IPS-20b (cell line): ENCODE data around the gene AFG1L.
"Not testable (repeated sequence)": the region's sequence is repeated elsewhere in the genome, so short reads cannot be mapped to it uniquely, and the experiment has no call there.

ENCODE experiments used
- H3K27ac ChIP-seq: one replicate; pipeline ENCODE4 v1.5.1; 2013; ENCODE audit warnings: low read length
- H3K27me3 ChIP-seq: 2 replicates; pipeline ENCODE4 v1.6.1; 2013; ENCODE audit warnings: mild to moderate bottlenecking, low read length, inconsistent platforms; ENCODE audit not compliant: insufficient read depth
- H3K36me3 ChIP-seq: 2 replicates; pipeline ENCODE4 v1.6.1; 2013; ENCODE audit warnings: low read depth, mild to moderate bottlenecking, inconsistent platforms, low read length, moderate library complexity; ENCODE audit not compliant: insufficient read depth
- H3K4me1 ChIP-seq: 2 replicates; pipeline ENCODE4 v1.6.1; 2013; ENCODE audit warnings: mild to moderate bottlenecking, control low read depth, inconsistent platforms, low read length, moderate library complexity; ENCODE audit not compliant: insufficient read depth
- H3K4me3 ChIP-seq: 2 replicates; pipeline ENCODE4 v1.5.1; 2013; ENCODE audit warnings: mild to moderate bottlenecking, low read length, inconsistent platforms
- H3K9ac ChIP-seq: 2 replicates; pipeline ENCODE4 v1.6.1; 2013; ENCODE audit warnings: low read depth, mild to moderate bottlenecking, inconsistent platforms, low read length, moderate library complexity
- H3K9me3 ChIP-seq: 2 replicates; pipeline ENCODE4 v1.6.1; 2013; ENCODE audit warnings: mild to moderate bottlenecking, low read depth, low read length, inconsistent platforms; ENCODE audit not compliant: insufficient read depth

The AFG1L gene

GRCh38 chr6:108389190-108389589 lies 94.3 kb downstream of the AFG1L start:
- not testable (repeated sequence) for H3K36me3 ChIP-seq, H3K9me3 ChIP-seq, H3K4me3 ChIP-seq, H3K27me3 ChIP-seq, H3K9ac ChIP-seq, H3K27ac ChIP-seq, H3K4me1 ChIP-seq

DNA sequence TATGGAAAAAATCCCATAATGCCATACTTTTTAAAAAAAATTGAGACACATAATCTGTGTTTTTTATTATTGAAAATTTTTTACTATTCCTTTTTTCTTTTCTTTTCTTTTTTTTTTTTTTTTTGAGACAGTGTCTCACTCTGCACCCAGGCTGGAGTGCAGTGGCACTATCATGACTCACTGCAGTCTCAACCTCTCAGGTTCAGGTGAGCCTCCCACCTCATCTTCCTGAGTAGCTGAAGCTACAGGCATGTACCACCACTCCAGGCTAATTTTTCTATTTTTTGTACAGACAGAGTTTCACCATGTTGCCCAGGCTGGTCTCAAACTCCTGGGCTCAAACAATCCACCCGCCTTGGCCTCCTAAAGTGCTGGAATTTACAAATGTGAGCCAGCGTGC lies 100.4 kb downstream of the AFG1L start:
- Histone ChIP-seq H3K27ac (no peak overlapping the region), H3K36me3 (no peaks in the 10 kb centered on the region), H3K27me3 (no peaks in the 10 kb centered on the region), H3K4me3 (no peak overlapping the region), H3K9me3 (no peaks in the 10 kb centered on the region), H3K9ac (no peak overlapping the region), H3K4me1 (no peaks in the 10 kb centered on the region)

DNA sequence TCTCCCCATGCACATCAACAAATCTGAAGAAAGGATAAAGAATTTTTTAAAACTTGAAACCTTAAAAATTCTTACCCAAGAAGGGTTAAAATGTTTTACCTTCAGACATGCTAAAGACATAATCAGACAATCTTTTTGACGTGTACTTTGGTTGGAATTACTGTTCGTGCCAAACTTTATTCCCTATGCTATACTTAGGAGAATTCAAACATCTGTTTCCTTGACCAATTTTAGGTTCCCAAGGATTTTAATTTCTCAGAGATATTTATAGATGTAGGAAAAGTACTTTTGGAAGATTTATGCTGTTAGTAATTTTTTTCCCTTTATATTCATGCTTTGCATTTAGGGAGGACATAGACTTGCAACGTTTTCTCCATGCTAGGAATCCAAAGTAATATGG lies 108.4 kb downstream of the AFG1L start:
- Histone ChIP-seq H3K9me3 (no peaks in the 10 kb centered on the region), H3K27ac (no peak overlapping the region), H3K4me3 (no peak overlapping the region), H3K36me3 (no peaks in the 10 kb centered on the region), H3K9ac (no peak overlapping the region), H3K4me1 (no peaks in the 10 kb centered on the region), H3K27me3 (no peaks in the 10 kb centered on the region)

- Histone ChIP-seq H3K4me3 (no peak overlapping the region), H3K27ac (no peak overlapping the region), H3K36me3 (no peaks in the 10 kb centered on the region), H3K9ac (no peak overlapping the region), H3K27me3 (no peaks in the 10 kb centered on the region), H3K4me1 (no peaks in the 10 kb centered on the region), H3K9me3 (no peaks in the 10 kb centered on the region)
These were observed 112.1 kb downstream of the AFG1L start for GRCh38 chr6:108406943-108407342.

GRCh38 chr6:108407904-108408827 lies 113.3 kb downstream of the AFG1L start:
- no peaks in the 10 kb centered on the region for H3K27me3 ChIP-seq
- H3K9ac ChIP-seq = no peak overlapping the region
- H3K4me1 ChIP-seq = no peaks in the 10 kb centered on the region
- no peaks in the 10 kb centered on the region for H3K36me3 ChIP-seq
- no peaks in the 10 kb centered on the region for H3K9me3 ChIP-seq
- no peak overlapping the region for H3K4me3 ChIP-seq
- H3K27ac ChIP-seq = no peak overlapping the region

DNA sequence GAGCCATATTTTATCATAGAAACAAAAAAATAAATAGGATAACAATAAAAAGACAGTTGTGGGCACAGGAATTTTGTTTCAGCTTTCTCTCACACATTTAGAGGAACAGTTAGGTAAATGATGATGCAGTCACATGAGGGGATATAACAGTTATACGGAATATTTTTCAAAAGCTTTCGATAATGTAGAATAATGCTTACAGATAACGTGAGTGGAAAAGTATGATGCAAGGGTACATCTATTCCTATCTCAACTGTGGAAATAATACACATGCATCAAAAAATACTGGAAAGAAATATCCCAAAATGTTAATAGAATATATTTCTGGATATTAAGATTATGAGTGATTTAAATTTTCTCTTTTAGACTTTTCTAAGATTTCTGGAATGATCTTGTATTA lies 114.0 kb downstream of the AFG1L start:
- Histone ChIP-seq H3K27ac (no peak overlapping the region), H3K4me1 (no peaks in the 10 kb centered on the region), H3K4me3 (no peak overlapping the region), H3K9me3 (no peaks in the 10 kb centered on the region), H3K36me3 (no peaks in the 10 kb centered on the region), H3K27me3 (no peaks in the 10 kb centered on the region), H3K9ac (no peak overlapping the region)

GRCh38 chr6:108416047-108416833 lies 121.4 kb downstream of the AFG1L start:
- H3K36me3 ChIP-seq, H3K4me1 ChIP-seq, H3K9me3 ChIP-seq, H3K27me3 ChIP-seq, H3K4me3 ChIP-seq, H3K9ac ChIP-seq, H3K27ac ChIP-seq: not testable (repeated sequence)

DNA sequence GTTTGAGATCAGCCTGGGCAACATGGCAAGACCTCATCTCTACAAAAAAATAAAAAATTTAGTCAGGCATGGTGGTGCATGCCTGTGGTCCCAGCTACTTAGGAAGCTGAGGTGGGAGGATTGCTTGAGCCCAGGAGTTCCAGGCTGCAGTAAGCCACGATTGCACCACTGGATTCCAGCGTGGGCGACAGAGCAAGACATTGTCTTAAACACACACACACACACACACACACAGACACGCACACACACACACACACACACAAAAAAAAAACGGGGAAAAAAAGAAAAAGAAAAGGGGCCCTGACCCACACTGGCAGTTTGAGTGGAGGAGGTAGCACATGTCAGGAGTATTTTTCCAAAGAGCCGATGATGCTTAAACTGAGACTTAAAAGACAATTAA lies 122.2 kb downstream of the AFG1L start:
- Histone ChIP-seq H3K27ac (no peak overlapping the region), H3K4me1 (no peaks in the 10 kb centered on the region), H3K9ac (no peak overlapping the region), H3K9me3 (no peaks in the 10 kb centered on the region), H3K36me3 (no peaks in the 10 kb centered on the region), H3K4me3 (no peak overlapping the region), H3K27me3 (no peaks in the 10 kb centered on the region)

DNA sequence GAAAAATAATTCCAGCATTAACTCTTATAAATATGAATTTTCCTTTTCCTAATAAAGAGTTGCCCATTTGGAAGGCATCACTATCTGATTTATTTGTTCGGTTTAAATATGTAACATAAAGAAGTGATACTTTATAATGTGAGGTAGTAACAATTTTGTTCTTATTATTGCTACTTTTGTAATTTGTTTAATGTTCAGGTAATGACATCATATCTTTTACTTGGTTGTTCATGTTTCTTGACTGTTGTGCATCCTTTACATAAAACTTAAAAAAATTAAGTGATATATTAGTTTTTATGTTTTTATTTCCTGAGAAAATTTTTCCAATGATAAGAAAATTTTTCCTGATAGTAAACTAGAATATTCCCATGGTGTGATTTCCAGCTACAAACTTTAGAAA lies 124.6 kb downstream of the AFG1L start:
- Histone ChIP-seq H3K4me1 (no peaks in the 10 kb centered on the region), H3K36me3 (no peaks in the 10 kb centered on the region), H3K27ac (no peak overlapping the region), H3K27me3 (no peaks in the 10 kb centered on the region), H3K9ac (no peak overlapping the region), H3K9me3 (no peaks in the 10 kb centered on the region), H3K4me3 (no peak overlapping the region)

DNA sequence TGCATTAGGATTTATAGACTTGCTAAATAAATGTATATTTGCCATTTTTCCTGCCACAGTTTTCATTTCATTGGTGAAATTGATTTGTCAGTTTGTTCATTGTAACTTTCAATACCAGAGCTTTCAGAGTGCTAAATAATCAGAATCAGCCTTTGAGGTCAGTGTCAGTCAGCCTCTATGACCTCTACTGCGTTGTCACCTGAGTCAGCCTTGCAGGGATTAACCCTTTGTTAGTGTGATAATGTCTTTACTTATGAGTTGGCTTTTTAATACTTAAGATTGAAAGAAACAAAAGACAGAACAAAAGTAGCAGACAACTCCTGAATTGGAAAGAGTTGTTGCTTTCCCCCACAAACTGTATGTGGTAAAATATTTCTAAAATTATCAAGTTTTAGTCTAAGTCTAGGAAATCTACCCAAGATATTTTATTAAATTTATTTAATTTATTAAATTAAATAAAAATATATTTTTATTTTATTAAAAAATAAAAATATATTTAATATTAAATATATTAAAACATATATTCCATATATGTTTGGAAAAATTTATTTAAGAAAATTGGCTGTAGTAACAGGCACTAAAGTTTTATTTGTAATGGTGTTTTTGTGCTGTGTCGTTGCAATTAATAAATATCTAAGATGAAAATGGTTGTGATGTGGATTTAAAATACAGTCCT lies 125.2 kb downstream of the AFG1L start:
- H3K9ac ChIP-seq = no peak overlapping the region
- H3K27ac ChIP-seq = no peak overlapping the region
- no peaks in the 10 kb centered on the region for H3K27me3 ChIP-seq
- H3K4me3 ChIP-seq = no peak overlapping the region
- no peaks in the 10 kb centered on the region for H3K4me1 ChIP-seq
- H3K9me3 ChIP-seq = no peaks in the 10 kb centered on the region
- no peaks in the 10 kb centered on the region for H3K36me3 ChIP-seq

DNA sequence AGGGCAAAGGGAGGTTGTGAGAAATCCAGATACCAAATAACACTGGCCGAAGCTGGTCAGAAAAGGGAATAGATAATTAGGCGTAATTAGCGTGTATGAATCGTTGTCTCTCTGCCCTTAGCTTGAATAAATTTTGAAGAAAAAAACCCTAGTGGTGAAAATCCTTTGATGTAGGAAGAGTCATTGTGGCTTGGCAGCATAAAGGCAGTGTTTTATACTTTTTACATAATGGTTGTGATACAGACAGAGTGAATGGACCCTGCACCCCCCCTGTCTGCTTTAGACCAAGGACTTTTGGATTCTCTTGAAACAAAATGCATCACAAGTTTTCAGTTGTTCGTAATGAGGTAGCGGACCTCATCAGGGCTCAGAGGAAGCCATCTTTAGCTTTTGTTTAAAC lies 126.5 kb downstream of the AFG1L start:
- Histone ChIP-seq H3K9ac (no peak overlapping the region), H3K9me3 (no peaks in the 10 kb centered on the region), H3K4me1 (no peaks in the 10 kb centered on the region)

More for the DNA sequence above, 126.5 kb downstream of the AFG1L start:
- Histone ChIP-seq H3K27ac (no peak overlapping the region), H3K36me3 (no peaks in the 10 kb centered on the region), H3K27me3 (no peaks in the 10 kb centered on the region), H3K4me3 (no peak overlapping the region)
